GM11168 (cell line): ENCODE data around the gene TRIM69.
"Not testable (repeated sequence)": the region's sequence is repeated elsewhere in the genome, so short reads cannot be mapped to it uniquely, and the experiment has no call there.

Experiments used
- in situ Hi-C: fragments of 300-500 bp; cut with MboI; formaldehyde crosslinking; loops from one replicate; pipeline ENCODE4 v1.12.0; 2022; ENCODE audit warnings: low sequenced_read_pairs; ENCODE audit not compliant: unreplicated experiment

Gene TRIM69, protein sequence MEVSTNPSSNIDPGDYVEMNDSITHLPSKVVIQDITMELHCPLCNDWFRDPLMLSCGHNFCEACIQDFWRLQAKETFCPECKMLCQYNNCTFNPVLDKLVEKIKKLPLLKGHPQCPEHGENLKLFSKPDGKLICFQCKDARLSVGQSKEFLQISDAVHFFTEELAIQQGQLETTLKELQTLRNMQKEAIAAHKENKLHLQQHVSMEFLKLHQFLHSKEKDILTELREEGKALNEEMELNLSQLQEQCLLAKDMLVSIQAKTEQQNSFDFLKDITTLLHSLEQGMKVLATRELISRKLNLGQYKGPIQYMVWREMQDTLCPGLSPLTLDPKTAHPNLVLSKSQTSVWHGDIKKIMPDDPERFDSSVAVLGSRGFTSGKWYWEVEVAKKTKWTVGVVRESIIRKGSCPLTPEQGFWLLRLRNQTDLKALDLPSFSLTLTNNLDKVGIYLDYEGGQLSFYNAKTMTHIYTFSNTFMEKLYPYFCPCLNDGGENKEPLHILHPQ

DNA sequence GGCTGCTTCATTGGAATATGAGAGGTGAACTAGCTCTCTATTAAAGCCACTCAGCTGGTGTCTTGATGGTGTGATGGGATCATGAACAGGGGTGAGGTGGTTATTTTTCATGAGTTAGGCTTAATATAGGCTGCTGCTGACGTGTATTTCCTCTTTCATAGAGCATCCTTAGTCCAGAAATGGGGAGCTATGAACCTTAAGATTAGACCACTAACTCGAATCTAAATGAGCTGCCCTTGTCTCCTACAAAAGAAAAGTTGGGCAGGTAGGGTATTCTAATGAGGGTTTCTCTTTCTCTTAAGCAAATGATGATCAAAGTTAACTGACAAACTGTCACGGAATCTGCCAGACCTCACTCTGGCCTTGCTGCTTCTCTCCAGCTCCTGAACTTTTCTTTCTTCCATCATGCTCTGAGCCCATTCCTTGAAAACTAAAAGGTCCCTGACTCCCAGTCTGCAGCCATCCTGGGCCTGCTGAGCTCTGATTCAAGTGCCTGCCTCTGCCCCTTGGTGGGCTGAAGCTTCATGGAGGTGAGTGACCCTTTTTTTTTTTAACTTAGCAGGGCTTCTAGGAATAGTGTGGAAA lies at the start of gene TRIM69:
Gene TRIM69 (plus strand): TSS at position 348 of the 585 bp plus-strand sequence. CDS start 177 bp downstream, at position 525.
- in situ Hi-C loops, result loop anchor here (5.0 kb wide), 1 partner anchor 154 kb away; no protein-coding TSS in a partner anchor

DNA sequence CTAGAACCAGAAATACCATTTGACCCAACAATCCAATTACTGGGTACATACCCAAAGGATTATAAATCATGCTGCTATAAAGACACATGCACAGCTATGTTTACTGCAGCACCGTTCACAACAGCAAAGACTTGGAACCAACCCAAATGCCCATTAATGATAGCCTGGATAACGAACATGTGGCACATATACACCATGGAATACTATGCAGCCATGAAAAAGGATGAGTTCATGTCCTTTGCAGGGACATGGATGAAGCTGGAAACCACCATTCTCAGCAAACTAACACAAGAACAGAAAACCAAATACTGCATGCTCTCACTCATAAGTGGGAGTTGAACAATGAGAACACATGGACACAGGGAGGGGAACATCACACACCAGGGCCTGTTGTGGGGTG lies 47.0 kb upstream of the TRIM69 start:
- in situ Hi-C loops, result not testable (repeated sequence)

DNA sequence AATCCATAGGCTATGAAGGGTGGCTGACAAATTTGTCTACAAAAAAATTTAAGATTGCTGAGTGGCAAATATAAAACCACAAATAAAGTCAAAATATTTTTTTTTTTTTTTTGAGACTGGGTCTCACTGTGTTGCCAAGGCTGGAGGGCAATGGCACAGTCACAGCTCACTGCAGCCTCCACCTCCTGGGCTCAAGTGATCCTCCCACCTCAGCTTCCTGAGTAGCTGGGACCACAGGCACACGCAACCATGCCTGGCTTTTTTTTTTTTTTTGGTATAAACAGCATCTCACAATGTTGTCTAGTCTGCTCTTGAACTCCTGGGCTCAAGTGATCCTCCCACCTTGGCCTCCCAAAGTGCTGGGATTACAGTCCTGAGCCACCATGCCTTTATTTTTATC lies 46.1 kb upstream of the TRIM69 start:
- in situ Hi-C loops, result not testable (repeated sequence)

DNA sequence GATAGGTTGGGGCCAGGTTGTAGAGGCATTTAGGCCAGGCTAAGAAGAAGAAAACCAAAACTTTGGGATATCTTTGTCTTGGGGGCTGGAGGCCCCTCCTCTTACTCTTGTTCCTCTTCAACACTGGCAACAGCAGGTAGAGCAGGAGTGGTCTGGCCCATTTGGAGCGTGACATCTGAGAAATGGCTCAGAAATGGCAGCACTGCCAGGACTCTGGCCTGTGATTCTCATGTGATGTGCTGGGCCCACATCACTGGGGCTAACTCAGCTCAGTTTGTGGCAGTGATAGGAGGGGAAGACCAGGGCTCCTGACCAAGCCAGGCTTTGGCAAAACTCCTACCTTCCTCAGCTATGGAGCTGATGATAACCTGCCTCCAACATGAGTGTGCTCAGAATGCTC lies 43.7 kb upstream of the TRIM69 start:
- in situ Hi-C loops, result no loop called here

- in situ Hi-C loops, result no loop called here
Observed at GRCh38 chr15:44694416-44694815, 41.9 kb upstream of the TRIM69 start.

GRCh38 chr15:44695294-44695693 lies 41.0 kb upstream of the TRIM69 start:
- in situ Hi-C loops, result no loop called here

- in situ Hi-C loops, result no loop called here
Observed at GRCh38 chr15:44697014-44697413, 39.3 kb upstream of the TRIM69 start.

- in situ Hi-C loops, result no loop called here
Observed at GRCh38 chr15:44698641-44699040, 37.7 kb upstream of the TRIM69 start.

DNA sequence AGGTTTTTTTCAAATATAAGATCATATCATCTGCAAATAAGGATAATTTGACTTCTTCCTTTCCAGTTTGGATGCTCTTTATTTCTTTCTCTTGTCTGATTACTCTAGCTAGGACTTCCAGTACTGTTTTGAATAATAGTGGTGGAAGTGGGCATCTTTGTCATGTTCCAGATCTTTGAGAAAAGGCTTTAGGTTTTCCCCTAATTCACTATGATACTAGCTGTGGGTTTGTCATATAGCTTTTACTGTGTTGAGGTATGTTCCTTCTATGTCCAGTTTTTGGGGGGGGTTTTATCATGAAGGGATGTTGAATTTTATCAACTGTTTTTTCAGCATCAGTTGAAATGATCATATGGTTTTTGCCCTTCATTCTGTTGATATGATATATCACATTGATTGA lies 35.7 kb upstream of the TRIM69 start:
- in situ Hi-C loops, result not testable (repeated sequence)

DNA sequence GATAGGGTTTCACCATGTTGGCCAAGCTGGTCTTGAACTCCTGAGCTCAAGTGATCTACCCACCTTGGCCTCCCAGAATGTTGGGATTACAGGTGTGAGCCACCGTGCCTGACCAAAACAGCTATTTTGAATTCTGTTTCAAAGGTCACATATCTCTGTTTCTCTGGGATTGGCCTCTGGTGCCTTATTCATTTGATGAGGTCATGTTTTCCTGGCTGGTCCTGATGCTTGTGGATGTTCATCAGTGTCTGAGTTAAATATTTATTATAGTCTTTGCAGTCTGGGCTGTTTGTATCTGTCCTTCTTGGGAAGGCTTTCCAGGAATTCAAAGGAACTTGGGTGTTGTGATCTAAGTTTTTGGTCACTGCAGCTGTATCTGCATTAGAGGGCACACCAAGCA lies 30.3 kb upstream of the TRIM69 start:
- in situ Hi-C loops, result loop anchor here (5.0 kb wide), 1 partner anchor 39 kb away; no protein-coding TSS in a partner anchor

GRCh38 chr15:44706401-44706800 lies 29.9 kb upstream of the TRIM69 start:
- in situ Hi-C loops, result loop anchor here (5.0 kb wide), 1 partner anchor 39 kb away; no protein-coding TSS in a partner anchor

GRCh38 chr15:44706946-44707636 lies 29.2 kb upstream of the TRIM69 start:
- in situ Hi-C loops, result loop anchor here (5.0 kb wide), 1 partner anchor 40 kb away; no protein-coding TSS in a partner anchor

DNA sequence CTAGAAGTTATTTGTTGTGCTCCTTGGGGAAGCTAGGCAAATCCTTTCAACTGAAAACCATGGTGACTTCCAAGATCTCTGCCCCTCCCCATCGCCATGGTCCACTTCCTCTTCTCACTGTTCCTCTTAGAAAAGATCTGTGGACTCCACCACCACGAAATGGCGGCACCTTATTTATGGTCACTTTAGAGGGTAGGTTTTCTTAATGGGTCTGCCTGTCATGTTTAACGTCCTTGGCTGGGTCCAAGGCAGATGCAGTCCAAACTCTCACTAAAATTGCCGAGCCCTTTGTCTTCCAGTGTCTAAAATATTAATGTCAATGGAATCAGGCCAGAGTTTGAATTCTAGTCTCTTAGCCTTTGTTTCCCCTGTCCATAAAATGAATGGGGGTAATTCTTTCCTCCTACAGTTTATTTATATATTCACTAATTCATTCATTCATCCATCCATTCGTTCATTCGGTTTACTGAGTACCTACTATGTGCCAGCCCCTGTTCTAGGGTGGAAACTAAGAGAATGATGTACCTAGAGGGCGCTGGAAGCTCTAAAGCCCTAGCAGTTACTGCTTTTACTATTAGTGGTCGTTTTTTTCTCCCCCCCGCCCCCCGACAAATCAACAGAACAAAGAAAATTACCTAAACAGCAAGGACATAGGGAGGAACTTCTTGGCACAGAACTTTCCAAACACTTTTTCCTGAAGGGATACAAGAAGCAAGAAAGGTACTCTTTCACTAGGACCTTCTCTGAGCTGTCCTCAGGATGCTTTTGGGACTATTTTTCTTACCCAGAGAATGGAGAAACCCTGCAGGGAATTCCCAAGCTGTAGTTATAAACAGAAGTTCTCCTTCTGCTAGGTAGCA lies 25.9 kb upstream of the TRIM69 start:
- in situ Hi-C loops, result no loop called here

- in situ Hi-C loops, result no loop called here
Observed at GRCh38 chr15:44711096-44711742, 25.1 kb upstream of the TRIM69 start, which contains the start of the genes B2M and PATL2. B2M (plus strand) TSS chr15:44711517; CDS start chr15:44711547, 30 bp downstream. PATL2 (minus strand) TSS chr15:44711323; CDS start chr15:44676490, 34,833 bp downstream.

- in situ Hi-C loops, result no loop called here
Observed at GRCh38 chr15:44711743-44712345, 24.5 kb upstream of the TRIM69 start.

- in situ Hi-C loops, result no loop called here
Observed at GRCh38 chr15:44712346-44713005, 23.9 kb upstream of the TRIM69 start.

- in situ Hi-C loops, result no loop called here
Observed at GRCh38 chr15:44713006-44713966, 23.0 kb upstream of the TRIM69 start.
